ENCODE measurements around the gene ZNF12. TPM values are rescaled to one million over a fixed set of nuclear protein-coding genes. Genes with fewer than 3 reads are reported as not detected.

The ZNF12 gene
- total RNA-seq, 2 donors from 2014 or later, result 13.0 to 22.7 TPM

DNA sequence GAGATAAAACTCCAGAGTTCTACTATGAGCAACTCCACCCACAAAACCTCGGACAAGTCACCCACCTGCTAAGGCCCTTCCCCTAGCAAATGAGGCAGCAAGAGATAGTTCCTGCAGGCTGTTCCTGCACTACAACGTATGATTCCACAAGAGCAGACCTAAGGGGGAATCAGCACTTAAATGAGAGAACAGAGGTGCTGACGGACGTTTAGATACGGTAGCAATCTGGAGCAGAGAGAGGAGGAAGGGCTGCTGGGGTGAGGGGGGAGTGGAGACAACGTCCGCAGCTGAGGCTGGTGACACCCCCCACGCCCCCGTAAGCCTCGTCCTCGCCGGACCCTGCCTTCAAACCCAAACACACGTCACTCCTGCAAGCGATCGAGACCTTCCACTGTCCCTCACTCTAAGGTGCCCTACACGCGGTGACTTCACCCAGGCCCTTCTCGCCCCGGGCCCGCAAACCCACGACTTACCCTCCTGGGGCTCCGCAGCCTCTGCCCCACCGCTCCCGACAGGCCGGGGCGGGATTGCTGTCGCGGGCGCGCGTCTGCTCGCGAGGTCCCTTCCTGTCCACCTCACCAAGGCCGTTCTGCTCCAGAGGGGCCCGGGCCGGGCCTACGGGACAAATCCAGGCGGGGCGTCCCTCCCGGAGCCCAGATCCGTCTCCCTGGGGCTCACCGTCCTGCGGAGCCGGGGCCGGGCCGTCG is 635 bp downstream of the ZNF12 start:
- intact Hi-C loops (cut with DNase I), result no loop called here
- ATAC-seq, result peak; percentile 41

DNA sequence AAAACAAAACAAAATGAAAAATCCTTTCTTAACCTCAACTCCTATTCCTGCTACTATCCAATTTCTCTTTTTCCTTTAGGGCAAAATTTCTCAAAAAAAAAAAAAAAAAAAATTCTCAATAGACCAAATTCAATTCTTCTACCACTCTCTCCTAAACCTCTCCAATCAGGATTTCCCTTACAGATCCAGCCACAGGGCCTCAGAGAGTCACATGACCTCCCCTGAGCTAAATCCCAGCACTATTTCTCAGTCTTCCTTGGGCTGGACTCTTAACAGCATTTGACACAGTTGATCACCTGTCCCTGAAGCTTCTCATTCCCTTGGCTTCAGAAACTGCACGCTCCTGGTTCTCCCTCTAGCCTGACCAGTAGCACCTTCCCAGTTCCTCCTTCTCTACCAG is 4.9 kb downstream of the ZNF12 start:
- peaks cover 24 to 26% of the 10 kb centered on the region in 2 donors for H3K36me3 ChIP-seq (replicated peaks in 1 of 2; ENCODE audit: insufficient read depth in 1 of 2, low read depth in 2 of 2)
- intact Hi-C loops (cut with DNase I), result no loop called here
- DNase-seq, result no peak
- TF ChIP-seq, protein P1, sequence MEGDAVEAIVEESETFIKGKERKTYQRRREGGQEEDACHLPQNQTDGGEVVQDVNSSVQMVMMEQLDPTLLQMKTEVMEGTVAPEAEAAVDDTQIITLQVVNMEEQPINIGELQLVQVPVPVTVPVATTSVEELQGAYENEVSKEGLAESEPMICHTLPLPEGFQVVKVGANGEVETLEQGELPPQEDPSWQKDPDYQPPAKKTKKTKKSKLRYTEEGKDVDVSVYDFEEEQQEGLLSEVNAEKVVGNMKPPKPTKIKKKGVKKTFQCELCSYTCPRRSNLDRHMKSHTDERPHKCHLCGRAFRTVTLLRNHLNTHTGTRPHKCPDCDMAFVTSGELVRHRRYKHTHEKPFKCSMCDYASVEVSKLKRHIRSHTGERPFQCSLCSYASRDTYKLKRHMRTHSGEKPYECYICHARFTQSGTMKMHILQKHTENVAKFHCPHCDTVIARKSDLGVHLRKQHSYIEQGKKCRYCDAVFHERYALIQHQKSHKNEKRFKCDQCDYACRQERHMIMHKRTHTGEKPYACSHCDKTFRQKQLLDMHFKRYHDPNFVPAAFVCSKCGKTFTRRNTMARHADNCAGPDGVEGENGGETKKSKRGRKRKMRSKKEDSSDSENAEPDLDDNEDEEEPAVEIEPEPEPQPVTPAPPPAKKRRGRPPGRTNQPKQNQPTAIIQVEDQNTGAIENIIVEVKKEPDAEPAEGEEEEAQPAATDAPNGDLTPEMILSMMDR (IDR thresholded peaks at IDR 0.05), result no peak
- TF ChIP-seq POLR2A (IDR thresholded peaks at IDR 0.05), result no peak
- no peak overlapping the region for H3K27ac ChIP-seq
- peaks cover 0 to 17% (median 0%) of the 10 kb centered on the region in 3 donors for H3K9me3 ChIP-seq
- H3K27me3 ChIP-seq, result no peaks in the 10 kb centered on the region
- no peak overlapping the region for H3K4me3 ChIP-seq
- no peak for ATAC-seq
- 95% methylated on average over 1 of the region's 1 CpG for WGBS, 2 donors
- H3K4me1 ChIP-seq, result peaks cover 21% of the 10 kb centered on the region

More for the DNA sequence above, 635 bp downstream of the ZNF12 start:
- TF ChIP-seq, protein P1 (IDR thresholded peaks at IDR 0.05), result no peak
- TF ChIP-seq POLR2A (IDR thresholded peaks at IDR 0.05), result no peak
- Histone ChIP-seq H3K27me3 (no peaks in the 10 kb centered on the region), H3K9me3 (no peaks in the 10 kb centered on the region), H3K4me3 (peak overlapping the region; percentile 83 to 87), H3K36me3 (replicated peaks in 1 of 2; ENCODE audit: insufficient read depth in 1 of 2, low read depth in 2 of 2) (peaks cover 4 to 5% of the 10 kb centered on the region in 2 donors), H3K27ac (peak overlapping the region; percentile 69 to 88 (median 76)), H3K4me1 (peaks cover 27% of the 10 kb centered on the region)
- WGBS, 2 donors, result 0 to 1% methylated on average over 16 to 40 of the region's 47 CpGs
- DNase-seq, result peak; percentile 30 to 40 (median 38)

DNA sequence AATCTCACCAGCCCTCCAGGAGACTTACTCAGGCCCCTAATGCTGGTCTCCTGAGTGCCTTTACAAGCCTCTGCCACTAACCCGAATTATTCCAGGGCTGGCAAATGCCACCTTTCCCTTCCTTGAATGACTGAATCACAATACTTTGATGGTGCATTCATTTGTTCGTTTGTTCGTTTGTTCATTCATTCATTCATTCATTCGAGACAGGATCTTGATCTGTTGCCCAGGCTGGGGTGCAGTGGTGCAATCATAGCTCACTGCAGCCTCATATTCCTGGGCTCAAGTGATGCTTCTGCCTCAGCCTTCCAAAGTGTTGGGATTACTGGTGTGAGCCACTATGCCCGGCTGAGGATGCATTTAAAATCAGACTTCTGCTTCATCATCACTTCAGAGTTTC is 6.0 kb downstream of the ZNF12 start:
- ATAC-seq (no peak), DNase-seq (no peak)
- Histone ChIP-seq H3K4me3 (no peak overlapping the region), H3K9me3 (peaks cover 0 to 28% (median 0%) of the 10 kb centered on the region in 3 donors), H3K4me1 (peaks cover 19% of the 10 kb centered on the region), H3K27ac (no peak overlapping the region), H3K36me3 (replicated peaks in 1 of 2; ENCODE audit: insufficient read depth in 1 of 2, low read depth in 2 of 2) (peaks cover 35 to 37% of the 10 kb centered on the region in 2 donors), H3K27me3 (no peaks in the 10 kb centered on the region)
- intact Hi-C loops (cut with DNase I), result no loop called here
- WGBS, 2 donors, result 92 to 97% methylated on average over 5 of the region's 5 CpGs
- no peak for TF ChIP-seq POLR2A (IDR thresholded peaks at IDR 0.05)
- TF ChIP-seq, protein P1 (IDR thresholded peaks at IDR 0.05), result no peak

DNA sequence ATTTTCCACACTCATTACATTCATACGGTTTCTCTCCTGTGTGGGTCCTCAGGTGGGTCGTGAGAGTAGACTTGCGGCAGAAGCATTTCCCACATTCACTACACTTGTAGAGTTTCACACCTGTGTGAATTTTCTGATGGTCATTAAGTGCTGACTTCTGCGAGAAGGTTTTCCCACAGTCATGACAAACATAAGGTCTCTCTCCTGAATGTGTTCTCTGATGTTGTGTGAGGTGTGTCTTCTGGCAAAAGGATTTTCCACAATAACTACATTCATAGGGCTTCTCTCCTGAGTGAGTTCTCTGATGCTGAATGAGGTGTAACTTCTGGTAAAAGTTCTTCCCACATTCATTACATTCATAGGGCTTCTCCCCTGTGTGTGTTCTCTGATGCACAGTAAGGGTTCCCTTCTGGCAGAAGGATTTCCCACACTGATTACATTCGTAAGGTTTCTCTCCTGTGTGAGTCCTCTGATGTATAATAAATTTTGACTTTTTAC is 15.1 kb downstream of the ZNF12 start:
- DNase-seq (no peak), ATAC-seq (no peak)
- Histone ChIP-seq H3K27me3 (no peaks in the 10 kb centered on the region), H3K4me3 (no peak overlapping the region), H3K4me1 (no peaks in the 10 kb centered on the region), H3K27ac (no peak overlapping the region), H3K36me3 (replicated peaks in 1 of 2; ENCODE audit: insufficient read depth in 1 of 2, low read depth in 2 of 2) (peaks cover 72 to 75% of the 10 kb centered on the region in 2 donors), H3K9me3 (peaks cover 0 to 93% (median 4%) of the 10 kb centered on the region in 3 donors)
- WGBS, 2 donors, result 96 to 100% methylated on average over 5 of the region's 5 CpGs
- intact Hi-C loops (cut with DNase I), result no loop called here
- TF ChIP-seq POLR2A (IDR thresholded peaks at IDR 0.05), result no peak
- TF ChIP-seq, protein P1 (IDR thresholded peaks at IDR 0.05), result no peak
